WI38 (cell line): ENCODE measurements around the gene CLPSL2.

Experiments used
- H3K4me3 ChIP-seq: 2 replicates; pipeline ENCODE4 v1.5.1; 2011; ENCODE audit warnings: low read depth, mild to moderate bottlenecking, control low read depth, low read length
- CTCF ChIP-seq: IDR thresholded peaks from 2 replicates; pipeline ENCODE4 v1.5.1; 2012; ENCODE audit warnings: low read depth, mild to moderate bottlenecking, control low read depth, low read length

CLPSL2 gene

GRCh38 chr6:35780719-35781118 lies 4.3 kb downstream of the CLPSL2 start, which contains the start of gene CLPSL1:
Gene CLPSL1, plus strand, starts transcription at chr6:35781019. Its CDS starts 92 bp downstream, at chr6:35781111.
- no peak within 1 kb of the TSS for H3K4me3 ChIP-seq
- TF ChIP-seq CTCF: no peak

GRCh38 chr6:35781290-35781689 lies 4.9 kb downstream of the CLPSL2 start:
- H3K4me3 ChIP-seq: no peak overlapping the region
- no peak for TF ChIP-seq CTCF

GRCh38 chr6:35782424-35782823 lies 6.0 kb downstream of the CLPSL2 start:
- no peak overlapping the region for H3K4me3 ChIP-seq
- no peak for TF ChIP-seq CTCF

GRCh38 chr6:35784200-35784599 lies 7.8 kb downstream of the CLPSL2 start:
- no peak for TF ChIP-seq CTCF

GRCh38 chr6:35786272-35786671 lies 9.9 kb downstream of the CLPSL2 start:
- TF ChIP-seq CTCF: no peak
- H3K4me3 ChIP-seq: no peak overlapping the region

More at GRCh38 chr6:35784200-35784599, 7.8 kb downstream of the CLPSL2 start:
- no peak overlapping the region for H3K4me3 ChIP-seq

- no peak for TF ChIP-seq CTCF
- H3K4me3 ChIP-seq: no peak overlapping the region
Measured at GRCh38 chr6:35786810-35787209, 10.4 kb downstream of the CLPSL2 start.

GRCh38 chr6:35787266-35788218 lies 11.1 kb downstream of the CLPSL2 start:
- TF ChIP-seq CTCF: no peak
- H3K4me3 ChIP-seq: no peak overlapping the region
